Glutamatergic neuron (in vitro differentiated cells): ENCODE measurements around the gene ENPP3. TPM values are rescaled to one million over a fixed set of nuclear protein-coding genes. Genes with fewer than 3 reads are reported as not detected.
A peak's percentile ranks its signal among the peaks of the same experiment; 100 is the strongest.

Source experiments
- DNase-seq: peaks from one replicate; pipeline ENCODE4 v3.0.0; 2022
- H3K27ac Mint-ChIP-seq: one replicate; pipeline ENCODE4 v1.8.0; 2020; ENCODE audit warnings: mild to moderate bottlenecking, mixed read lengths, inconsistent platforms; ENCODE audit not compliant: unreplicated experiment
- H3K27me3 Mint-ChIP-seq: one replicate; pipeline ENCODE4 v1.8.0; 2020; ENCODE audit warnings: mild to moderate bottlenecking, moderate library complexity, mixed read lengths, inconsistent platforms; ENCODE audit not compliant: unreplicated experiment
- H3K36me3 Mint-ChIP-seq: one replicate; pipeline ENCODE4 v1.8.0; 2020; ENCODE audit warnings: mild to moderate bottlenecking, mixed read lengths, inconsistent platforms; ENCODE audit not compliant: unreplicated experiment
- H3K4me1 Mint-ChIP-seq: one replicate; pipeline ENCODE4 v1.8.0; 2020; ENCODE audit warnings: mild to moderate bottlenecking, low read depth, mixed read lengths, inconsistent platforms; ENCODE audit not compliant: unreplicated experiment
- H3K4me3 Mint-ChIP-seq: one replicate; pipeline ENCODE4 v1.8.0; 2020; ENCODE audit warnings: mild to moderate bottlenecking, mixed read lengths, inconsistent platforms; ENCODE audit not compliant: unreplicated experiment
- H3K9me3 Mint-ChIP-seq: one replicate; pipeline ENCODE4 v1.8.0; 2020; ENCODE audit warnings: mild to moderate bottlenecking, moderate library complexity, mixed read lengths, inconsistent platforms; ENCODE audit not compliant: unreplicated experiment
- CTCF ChIP-seq: fragments of 200-600 bp; sonication (generic); IDR thresholded peaks from one replicate; pipeline ENCODE4 v1.5.0; 2021; ENCODE audit not compliant: partially characterized antibody, unreplicated experiment
- total RNA-seq: library from RNA; stranded (reverse); fragmentation: NEBNext Ultra II Directional; extraction: Animal tissue kit (Norgen Biotek cat#: 25700); gene quantifications from one replicate; pipeline ENCODE4 v1.2.1, GENCODE V29; 2021; ENCODE audit not compliant: unreplicated experiment

ENPP3 gene
- total RNA-seq, 1 donor from 2014 or later, result not detected

- DNase-seq, result peak; percentile 98
- Mint-ChIP-seq H3K4me3 (peak within 1 kb of the TSS; percentile 99), H3K9me3 (no peaks in the 10 kb centered on the region), H3K27me3 (peaks cover 2% of the 10 kb centered on the region), H3K36me3 (no peaks in the 10 kb centered on the region), H3K27ac (peak within 1 kb of the TSS; percentile 95), H3K4me1 (no peaks in the 10 kb centered on the region)
- peak; percentile 89 for TF ChIP-seq CTCF
These were observed 9.1 kb upstream of the ENPP3 start, which contains the start of gene MED23 for GRCh38 chr6:131627724-131628682. MED23 (minus strand) TSS chr6:131628242; CDS start chr6:131628049, 193 bp downstream.

- no peak for DNase-seq
- TF ChIP-seq CTCF, result no peak
These were observed 8.4 kb upstream of the ENPP3 start for GRCh38 chr6:131628726-131629125.

GRCh38 chr6:131629651-131630050, 7.5 kb upstream of the ENPP3 start:
- Mint-ChIP-seq H3K27ac (no peak overlapping the region), H3K36me3 (no peaks in the 10 kb centered on the region), H3K27me3 (peaks cover 2% of the 10 kb centered on the region), H3K4me1 (no peaks in the 10 kb centered on the region), H3K4me3 (no peak overlapping the region), H3K9me3 (no peaks in the 10 kb centered on the region)
- DNase-seq, result no peak
- no peak for TF ChIP-seq CTCF

More at GRCh38 chr6:131628726-131629125, 8.4 kb upstream of the ENPP3 start:
- Mint-ChIP-seq H3K4me3 (peak overlapping the region; percentile 99), H3K27me3 (peaks cover 2% of the 10 kb centered on the region), H3K27ac (no peak overlapping the region), H3K9me3 (no peaks in the 10 kb centered on the region), H3K4me1 (no peaks in the 10 kb centered on the region), H3K36me3 (no peaks in the 10 kb centered on the region)

GRCh38 chr6:131631625-131632289, 5.3 kb upstream of the ENPP3 start:
- DNase-seq, result no peak
- no peak for TF ChIP-seq CTCF
- H3K36me3 Mint-ChIP-seq, result no peaks in the 10 kb centered on the region
- H3K4me3 Mint-ChIP-seq, result no peak overlapping the region
- H3K4me1 Mint-ChIP-seq, result no peaks in the 10 kb centered on the region
- H3K27ac Mint-ChIP-seq, result no peak overlapping the region
- no peaks in the 10 kb centered on the region for H3K9me3 Mint-ChIP-seq
- peaks cover 5% of the 10 kb centered on the region for H3K27me3 Mint-ChIP-seq
